K562 (cell line): ENCODE data around the gene LMF2. TPM values are rescaled to one million over a fixed set of nuclear protein-coding genes. Genes with fewer than 3 reads are reported as not detected.

Source experiments
- ARNT ChIP-seq, 2 experiments: fragments of 450-650 bp; IDR thresholded peaks; 2 replicates each; pipeline ENCODE4 v1.6.1; 2016; ENCODE audit warnings: mild to moderate bottlenecking in 1 of 2
- ATF7 ChIP-seq: fragments of 450-650 bp; IDR thresholded peaks from 2 replicates; pipeline ENCODE4 v1.7.1; 2014; ENCODE audit warnings: mild to moderate bottlenecking, moderate library complexity
- CBX1 ChIP-seq: sonication (generic); IDR thresholded peaks from 2 replicates; pipeline ENCODE4 v1.6.1; 2016; ENCODE audit warnings: antibody characterized with exemption, low read depth, mild to moderate bottlenecking
- HIVEP1 ChIP-seq: fragments of 250-450 bp; sonication (Bioruptor Pico); IDR thresholded peaks from 2 replicates; pipeline ENCODE4 v1.4.0; 2020; ENCODE audit warnings: mild to moderate bottlenecking
- MAFG ChIP-seq: fragments of 450-650 bp; conservative IDR thresholded peaks from 2 replicates; pipeline ENCODE4 v1.6.1; 2016; ENCODE audit warnings: missing genetic modification characterization, missing compliant biosample characterization
- MCM5 ChIP-seq: fragments of 450-650 bp; IDR thresholded peaks from 2 replicates; pipeline ENCODE4 v1.6.1; 2016; ENCODE audit warnings: low read depth
- NR2C1 ChIP-seq, 2 experiments: fragments of 450-650 bp; IDR thresholded peaks; 2 replicates each; pipeline ENCODE4 v1.6.1; 2017; ENCODE audit warnings: mild to moderate bottlenecking in 2 of 2, antibody characterized with exemption in 1 of 2, inconsistent platforms in 1 of 2, missing compliant biosample characterization in 1 of 2, missing genetic modification characterization in 1 of 2
- POLR3A ChIP-seq: IDR thresholded peaks from 2 replicates; pipeline ENCODE4 v1.6.1; 2011; ENCODE audit warnings: borderline replicate concordance, mild to moderate bottlenecking, moderate library complexity; ENCODE audit not compliant: insufficient read length, insufficient read depth; ENCODE audit errors: extremely low read depth
- RBM25 ChIP-seq: fragments of 200-400 bp; formaldehyde crosslinking; IDR thresholded peaks from 2 replicates; pipeline ENCODE4 v1.6.1; 2018; ENCODE audit warnings: low read length, low read depth, moderate library complexity; ENCODE audit not compliant: severe bottlenecking
- SIN3A ChIP-seq, 2 experiments: fragments of 150-350 bp in 1 of 2; IDR thresholded peaks; 2 replicates each; pipeline ENCODE4 v1.6.1; 2011 to 2016; ENCODE audit warnings: borderline replicate concordance in 2 of 2, low read depth in 2 of 2, low read length in 2 of 2, mild to moderate bottlenecking in 2 of 2, moderate library complexity in 2 of 2; ENCODE audit not compliant: control insufficient read depth in 1 of 2
- SMARCA4 ChIP-seq: fragments of 450-650 bp; IDR thresholded peaks from 2 replicates; pipeline ENCODE4 v1.6.1; 2016
- SP1 ChIP-seq: sonication (generic); formaldehyde crosslinking; IDR thresholded peaks from 2 replicates; pipeline ENCODE4 v1.8.1; 2022; ENCODE audit warnings: mild to moderate bottlenecking, missing genetic modification reagents
- TCF7 ChIP-seq: sonication (generic); IDR thresholded peaks from 2 replicates; pipeline ENCODE4 v1.6.1; 2016; ENCODE audit warnings: antibody characterized with exemption, borderline replicate concordance
- XRCC4 ChIP-seq: IDR thresholded peaks from one replicate; pipeline ENCODE4 v1.6.1; 2011; ENCODE audit not compliant: insufficient read depth, insufficient read length; ENCODE audit errors: extremely low read depth
- ZBED1 ChIP-seq: IDR thresholded peaks from 2 replicates; pipeline ENCODE4 v1.6.1; 2014
- ZBTB40 ChIP-seq, 2 experiments: fragments of 450-650 bp in 1 of 2; sonication (generic) in 1 of 2; formaldehyde crosslinking in 1 of 2; IDR thresholded peaks; 2 replicates each; pipeline versions ENCODE4 v1.7.1 to v1.9.0; 2016 to 2022; ENCODE audit warnings: inconsistent platforms in 1 of 2, mild to moderate bottlenecking in 1 of 2, missing genetic modification reagents in 1 of 2
- ZNF431 ChIP-seq: sonication (generic); formaldehyde crosslinking; IDR thresholded peaks from 2 replicates; pipeline ENCODE4 v1.8.0; 2022; ENCODE audit warnings: mild to moderate bottlenecking, missing genetic modification reagents
- ZNF717 ChIP-seq: fragments of 250-450 bp; sonication (Bioruptor Pico); IDR thresholded peaks from 2 replicates; pipeline ENCODE4 v1.5.0; 2021
- polyA plus RNA-seq, 8 experiments: library from polyadenylated mRNA; depleted of rRNA in 4 of 8; stranded (reverse) in 5 of 8; unstranded in 3 of 8; fragments of >200 nt; fragmentation: Nextera tagmentation in 2 of 8; fragmentation: Illumina TruSeq in 1 of 8; extraction: Ambion mirVana in 2 of 8; extraction: Trizol in 1 of 8; gene quantifications; 2 replicates each; pipeline versions ENCODE4 v1.2.1 to v1.2.3, GENCODE V29; 2011 to 2014; ENCODE audit warnings: inconsistent platforms in 1 of 8, missing spikeins in 1 of 8
- total RNA-seq, 7 experiments: library from RNA; depleted of rRNA in 6 of 7; stranded (reverse); fragments of >200 nt in 6 of 7; fragmentation: Illumina TruSeq in 2 of 7; extraction: Trizol in 2 of 7; gene quantifications; 2 replicates each; pipeline versions ENCODE4 v1.2.1 to v1.2.3, GENCODE V29; 2011 to 2021; ENCODE audit warnings: low replicate concordance in 1 of 7

LMF2 gene
- total and polyA plus RNA-seq, 9 of the 15 experiments (the other 6 are each of a cell fraction or from before 2014, with no cell fraction given): 0.08 to 37.1 (median 7.6) TPM

GRCh38 chr22:50525104-50525857 is 17.8 kb upstream of the LMF2 start, which contains the start of gene SCO2 (continued):
- TF ChIP-seq ZBTB40 (IDR thresholded peaks at IDR 0.05): no peak
- TF ChIP-seq ZBTB40 (CRISPR knock-in tag; IDR thresholded peaks at IDR 0.05): no peak
- TF ChIP-seq ZNF717: 0 out of 2 replicates have a peak, but pooled peaks have one; percentile 83
- TF ChIP-seq MCM5: no peak
- no peak for TF ChIP-seq TCF7
- no peak for TF ChIP-seq XRCC4
- TF ChIP-seq SIN3A (IDR thresholded peaks at IDR 0.05; ENCODE audit: borderline replicate concordance in 2 of 2, control insufficient read depth in 1 of 2, low read depth in 2 of 2, low read length in 2 of 2): peak; percentile 20 to 30; a peak in 2 of 4 replicates
- TF ChIP-seq RBM25: no peak
- TF ChIP-seq HIVEP1: no peak
- no peak for TF ChIP-seq ARNT (IDR thresholded peaks at IDR 0.05)
- TF ChIP-seq SP1 (CRISPR knock-in tag): peak; percentile 51
- TF ChIP-seq ZBED1: peak; percentile 24; the same call in 1 of the 2 replicates
- no peak for TF ChIP-seq NR2C1 (IDR thresholded peaks at IDR 0.05)
- 0 out of 2 replicates have a peak, but pooled peaks have one; percentile 59 for TF ChIP-seq NR2C1 (tag; IDR thresholded peaks at IDR 0.05)
- peak; percentile 37; the same call in 1 of the 2 replicates for TF ChIP-seq ATF7
- TF ChIP-seq SMARCA4: no peak
- TF ChIP-seq ZNF431 (CRISPR knock-in tag): peak; percentile 73; the same call in 1 of the 2 replicates
- no peak for TF ChIP-seq POLR3A
- TF ChIP-seq MAFG (tag): no peak
- TF ChIP-seq CBX1: peak; percentile 62
